ENCODE results near the gene U2AF1.
"Not testable (repeated sequence)": the region's sequence is repeated elsewhere in the genome, so short reads cannot be mapped to it uniquely, and the experiment has no call there.

DNA sequence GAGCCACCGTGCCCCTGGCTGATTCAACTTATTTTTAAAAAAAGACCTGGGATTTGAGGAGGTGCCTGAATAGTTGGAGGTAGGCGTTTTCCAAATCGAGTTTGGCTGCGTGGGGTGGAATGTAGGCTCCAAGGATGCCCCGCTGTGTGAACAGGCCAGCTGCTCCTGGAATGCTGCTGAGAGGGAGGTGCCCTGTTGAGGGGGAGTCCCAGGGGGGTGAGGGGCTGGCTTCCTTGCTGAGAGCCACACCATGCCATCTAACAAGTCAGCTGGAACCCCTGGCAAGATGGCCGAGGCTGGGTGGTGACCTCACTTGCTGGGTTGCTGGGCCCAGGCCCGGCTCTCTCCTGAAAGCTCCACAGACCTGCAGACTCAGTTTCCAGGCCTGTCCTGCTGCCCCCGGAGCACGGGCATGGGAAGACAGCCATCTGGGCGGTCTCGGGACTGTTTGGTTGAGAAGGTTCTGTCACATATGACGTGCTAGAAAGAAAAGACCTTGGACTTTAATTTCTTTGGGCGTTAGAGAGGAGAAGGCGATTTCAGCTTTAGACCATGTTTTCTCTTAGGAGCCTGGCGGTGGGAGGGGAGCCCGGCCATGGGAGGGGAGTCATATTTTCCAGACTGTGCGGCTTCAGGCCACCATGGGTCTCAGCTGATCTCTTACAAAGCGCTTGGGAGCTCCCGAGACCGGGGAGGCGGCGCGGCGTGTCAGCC lies 24.6 kb downstream of the U2AF1 start:
- TF ChIP-seq EP300 (IDR thresholded peaks at IDR 0.05), result not testable (repeated sequence)
- TF ChIP-seq, protein P1, sequence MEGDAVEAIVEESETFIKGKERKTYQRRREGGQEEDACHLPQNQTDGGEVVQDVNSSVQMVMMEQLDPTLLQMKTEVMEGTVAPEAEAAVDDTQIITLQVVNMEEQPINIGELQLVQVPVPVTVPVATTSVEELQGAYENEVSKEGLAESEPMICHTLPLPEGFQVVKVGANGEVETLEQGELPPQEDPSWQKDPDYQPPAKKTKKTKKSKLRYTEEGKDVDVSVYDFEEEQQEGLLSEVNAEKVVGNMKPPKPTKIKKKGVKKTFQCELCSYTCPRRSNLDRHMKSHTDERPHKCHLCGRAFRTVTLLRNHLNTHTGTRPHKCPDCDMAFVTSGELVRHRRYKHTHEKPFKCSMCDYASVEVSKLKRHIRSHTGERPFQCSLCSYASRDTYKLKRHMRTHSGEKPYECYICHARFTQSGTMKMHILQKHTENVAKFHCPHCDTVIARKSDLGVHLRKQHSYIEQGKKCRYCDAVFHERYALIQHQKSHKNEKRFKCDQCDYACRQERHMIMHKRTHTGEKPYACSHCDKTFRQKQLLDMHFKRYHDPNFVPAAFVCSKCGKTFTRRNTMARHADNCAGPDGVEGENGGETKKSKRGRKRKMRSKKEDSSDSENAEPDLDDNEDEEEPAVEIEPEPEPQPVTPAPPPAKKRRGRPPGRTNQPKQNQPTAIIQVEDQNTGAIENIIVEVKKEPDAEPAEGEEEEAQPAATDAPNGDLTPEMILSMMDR (IDR thresholded peaks at IDR 0.05), result not testable (repeated sequence)

Measured in tibial nerve (tissue), 4 donors.